GM23338 (cell line): ENCODE data around the gene KCNK10. TPM values are rescaled to one million over a fixed set of nuclear protein-coding genes. Genes with fewer than 3 reads are reported as not detected.

Source experiments
- ATAC-seq: fragments of 200-7000 bp; cut with Tn5 transposase; 3 replicates; pipeline ENCODE4 v1.9.1; 2020
- DNase-seq: peaks from one replicate; pipeline ENCODE4 v3.0.0-alpha.2; 2015; ENCODE audit warnings: low spot score
- H2AFZ ChIP-seq: fragments of 200-600 bp; sonication (generic); 2 replicates; pipeline ENCODE4 v1.8.0; 2016; ENCODE audit warnings: antibody characterized with exemption, mild to moderate bottlenecking, moderate library complexity
- H3F3A ChIP-seq: fragments of 200-600 bp; sonication (generic); replicated peaks from 2 replicates; pipeline ENCODE4 v1.8.0; 2017; ENCODE audit warnings: antibody characterized with exemption, mixed run types, low read depth
- H3K27ac ChIP-seq: fragments of 200-600 bp; sonication (generic); 2 replicates; pipeline ENCODE4 v1.6.1; 2016; ENCODE audit warnings: low read depth
- H3K27me3 ChIP-seq: fragments of 200-600 bp; sonication (generic); 2 replicates; pipeline ENCODE4 v1.8.0; 2016; ENCODE audit warnings: mild to moderate bottlenecking, mixed run types, moderate library complexity; ENCODE audit not compliant: insufficient read depth
- H3K36me3 ChIP-seq: fragments of 200-600 bp; sonication (generic); 2 replicates; pipeline ENCODE4 v1.8.0; 2016; ENCODE audit warnings: mild to moderate bottlenecking; ENCODE audit not compliant: insufficient read depth
- H3K4me1 ChIP-seq: fragments of 200-600 bp; sonication (generic); 2 replicates; pipeline ENCODE4 v1.8.0; 2016; ENCODE audit warnings: mild to moderate bottlenecking, moderate library complexity; ENCODE audit not compliant: insufficient read depth
- H3K4me2 ChIP-seq: fragments of 200-600 bp; sonication (generic); 2 replicates; pipeline ENCODE4 v1.7.1; 2017; ENCODE audit warnings: mixed run types
- H3K4me3 ChIP-seq: fragments of 200-600 bp; sonication (generic); 2 replicates; pipeline ENCODE4 v1.6.1; 2016; ENCODE audit warnings: mixed run types
- H3K79me2 ChIP-seq: fragments of 200-600 bp; sonication (generic); replicated peaks from 2 replicates; pipeline ENCODE4 v1.8.0; 2017; ENCODE audit warnings: mild to moderate bottlenecking; ENCODE audit not compliant: insufficient read depth
- H3K9me2 ChIP-seq: fragments of 200-600 bp; sonication (generic); 2 replicates; pipeline ENCODE4 v1.8.0; 2017; ENCODE audit not compliant: insufficient read depth
- H4K20me1 ChIP-seq: fragments of 200-600 bp; sonication (generic); replicated peaks from 2 replicates; pipeline ENCODE4 v1.8.0; 2017; ENCODE audit warnings: mild to moderate bottlenecking; ENCODE audit not compliant: insufficient read depth
- H3K27ac Mint-ChIP-seq: 2 replicates; pipeline ENCODE4 v1.8.0; 2020; ENCODE audit warnings: inconsistent platforms, mild to moderate bottlenecking, moderate library complexity, mixed read lengths
- H3K27me3 Mint-ChIP-seq: 3 replicates; pipeline ENCODE4 v1.8.0; 2022; ENCODE audit warnings: low read depth, mild to moderate bottlenecking, moderate library complexity, mixed read lengths, inconsistent platforms; ENCODE audit not compliant: insufficient read depth, poor library complexity
- H3K36me3 Mint-ChIP-seq: 3 replicates; pipeline ENCODE4 v1.8.0; 2021; ENCODE audit warnings: low read depth, mild to moderate bottlenecking, inconsistent platforms, moderate library complexity, mixed read lengths
- H3K4me1 Mint-ChIP-seq: 3 replicates; pipeline ENCODE4 v1.8.0; 2020; ENCODE audit warnings: mild to moderate bottlenecking, inconsistent platforms, mixed read lengths
- H3K4me3 Mint-ChIP-seq: 3 replicates; pipeline ENCODE4 v1.8.0; 2021; ENCODE audit warnings: moderate library complexity, mild to moderate bottlenecking, inconsistent platforms, mixed read lengths
- H3K9me3 Mint-ChIP-seq: 3 replicates; pipeline ENCODE4 v1.8.0; 2020; ENCODE audit warnings: moderate library complexity, mild to moderate bottlenecking, inconsistent platforms, mixed read lengths
- CREB1 ChIP-seq: fragments of 250-450 bp; sonication (Bioruptor Pico); IDR thresholded peaks from 2 replicates; pipeline ENCODE4 v1.5.0; 2020; ENCODE audit warnings: low read depth, mild to moderate bottlenecking, moderate library complexity
- EZH2 ChIP-seq: fragments of 200-600 bp; sonication (generic); IDR thresholded peaks from one replicate; pipeline ENCODE4 v1.8.0; 2017; ENCODE audit warnings: antibody characterized with exemption, mild to moderate bottlenecking, low read depth; ENCODE audit not compliant: unreplicated experiment
- EZH2phosphoT487 ChIP-seq: fragments of 200-600 bp; sonication (generic); IDR thresholded peaks from one replicate; pipeline ENCODE4 v1.8.1; 2018; ENCODE audit warnings: antibody characterized with exemption; ENCODE audit not compliant: unreplicated experiment
- JUNB ChIP-seq: IDR thresholded peaks from one replicate; pipeline ENCODE4 v1.6.1; 2016; ENCODE audit warnings: antibody characterized with exemption; ENCODE audit not compliant: unreplicated experiment
- NANOG ChIP-seq: IDR thresholded peaks from 2 replicates; pipeline ENCODE4 v1.6.1; 2016; ENCODE audit warnings: antibody characterized with exemption, borderline replicate concordance
- POLR2AphosphoS5 ChIP-seq: IDR thresholded peaks from 2 replicates; pipeline ENCODE4 v1.6.1; 2016; ENCODE audit warnings: antibody characterized with exemption, low read depth
- STAT1 ChIP-seq: IDR thresholded peaks from one replicate; pipeline ENCODE4 v1.6.1; 2016; ENCODE audit warnings: antibody characterized with exemption; ENCODE audit not compliant: unreplicated experiment
- ZNF114 ChIP-seq: fragments of 250-450 bp; sonication (Bioruptor Pico); IDR thresholded peaks from 2 replicates; pipeline ENCODE4 v1.5.0; 2020; ENCODE audit warnings: mild to moderate bottlenecking, moderate library complexity
- ZNF331 ChIP-seq: fragments of 250-450 bp; sonication (Bioruptor Pico); IDR thresholded peaks from 2 replicates; pipeline ENCODE4 v1.5.0; 2020; ENCODE audit warnings: low read depth, mild to moderate bottlenecking, moderate library complexity
- polyA plus RNA-seq: library from polyadenylated mRNA; unstranded; fragments of >200 nt; fragmentation: Nextera tagmentation; extraction: Ambion mirVana; gene quantifications from 2 replicates; pipeline ENCODE4 v1.2.1, GENCODE V29; 2016
- total RNA-seq: library from RNA; depleted of rRNA; stranded (reverse); fragments of >200 nt; shearing (Covaris generic); gene quantifications from 2 replicates; pipeline ENCODE4 v1.2.3, GENCODE V29; 2014
- TF ChIP-seq, protein P1 (sequence below): IDR thresholded peaks from one replicate; pipeline ENCODE4 v1.6.1; 2018; ENCODE audit warnings: antibody characterized with exemption; ENCODE audit not compliant: unreplicated experiment
- TF ChIP-seq, protein P2 (sequence below): fragments of 250-450 bp; sonication (Bioruptor Pico); IDR thresholded peaks from 2 replicates; pipeline ENCODE4 v1.5.0; 2020; ENCODE audit warnings: mild to moderate bottlenecking, moderate library complexity
- TF ChIP-seq, protein P3 (sequence below), 2 experiments: fragments of 200-600 bp in 1 of 2; sonication (generic) in 1 of 2; conservative IDR thresholded peaks; 2 replicates each; pipeline versions ENCODE4 v1.5.1 to v1.6.1; 2016 to 2017; ENCODE audit warnings: antibody characterized with exemption in 2 of 2, low read depth in 2 of 2, mild to moderate bottlenecking in 2 of 2, moderate library complexity in 1 of 2
- TF ChIP-seq, protein P4 (sequence below): IDR thresholded peaks from 2 replicates; pipeline ENCODE4 v1.6.1; 2016; ENCODE audit warnings: antibody characterized with exemption

The KCNK10 gene
- total and polyA plus RNA-seq, 2 experiments from 2014 or later: 0.29 to 1.0 TPM

GRCh38 chr14:88270776-88271175 is 52.3 kb downstream of the KCNK10 start:
- Histone ChIP-seq H4K20me1 (no peaks in the 10 kb centered on the region), H3F3A (no peaks in the 10 kb centered on the region), H3K4me1 (no peaks in the 10 kb centered on the region), H3K36me3 (no peaks in the 10 kb centered on the region), H3K9me2 (no peaks in the 10 kb centered on the region), H3K4me3 (no peak overlapping the region), H3K4me2 (no peak overlapping the region), H2AFZ (peak overlapping the region; percentile 64), H3K27ac (no peak overlapping the region), H3K79me2 (no peaks in the 10 kb centered on the region), H3K27me3 (no peaks in the 10 kb centered on the region)
- Mint-ChIP-seq H3K36me3 (no peaks in the 10 kb centered on the region), H3K27me3 (peaks cover 5% of the 10 kb centered on the region), H3K9me3 (no peaks in the 10 kb centered on the region), H3K4me3 (no peak overlapping the region), H3K27ac (no peak overlapping the region), H3K4me1 (peaks cover 9% of the 10 kb centered on the region)
- ATAC-seq: peak; percentile 98
- peak; percentile 72 for DNase-seq
- TF ChIP-seq ZNF114 (CRISPR knock-in tag): no peak
- TF ChIP-seq NANOG: no peak
- no peak for TF ChIP-seq CREB1
- TF ChIP-seq EZH2: no peak
- TF ChIP-seq, protein P1, sequence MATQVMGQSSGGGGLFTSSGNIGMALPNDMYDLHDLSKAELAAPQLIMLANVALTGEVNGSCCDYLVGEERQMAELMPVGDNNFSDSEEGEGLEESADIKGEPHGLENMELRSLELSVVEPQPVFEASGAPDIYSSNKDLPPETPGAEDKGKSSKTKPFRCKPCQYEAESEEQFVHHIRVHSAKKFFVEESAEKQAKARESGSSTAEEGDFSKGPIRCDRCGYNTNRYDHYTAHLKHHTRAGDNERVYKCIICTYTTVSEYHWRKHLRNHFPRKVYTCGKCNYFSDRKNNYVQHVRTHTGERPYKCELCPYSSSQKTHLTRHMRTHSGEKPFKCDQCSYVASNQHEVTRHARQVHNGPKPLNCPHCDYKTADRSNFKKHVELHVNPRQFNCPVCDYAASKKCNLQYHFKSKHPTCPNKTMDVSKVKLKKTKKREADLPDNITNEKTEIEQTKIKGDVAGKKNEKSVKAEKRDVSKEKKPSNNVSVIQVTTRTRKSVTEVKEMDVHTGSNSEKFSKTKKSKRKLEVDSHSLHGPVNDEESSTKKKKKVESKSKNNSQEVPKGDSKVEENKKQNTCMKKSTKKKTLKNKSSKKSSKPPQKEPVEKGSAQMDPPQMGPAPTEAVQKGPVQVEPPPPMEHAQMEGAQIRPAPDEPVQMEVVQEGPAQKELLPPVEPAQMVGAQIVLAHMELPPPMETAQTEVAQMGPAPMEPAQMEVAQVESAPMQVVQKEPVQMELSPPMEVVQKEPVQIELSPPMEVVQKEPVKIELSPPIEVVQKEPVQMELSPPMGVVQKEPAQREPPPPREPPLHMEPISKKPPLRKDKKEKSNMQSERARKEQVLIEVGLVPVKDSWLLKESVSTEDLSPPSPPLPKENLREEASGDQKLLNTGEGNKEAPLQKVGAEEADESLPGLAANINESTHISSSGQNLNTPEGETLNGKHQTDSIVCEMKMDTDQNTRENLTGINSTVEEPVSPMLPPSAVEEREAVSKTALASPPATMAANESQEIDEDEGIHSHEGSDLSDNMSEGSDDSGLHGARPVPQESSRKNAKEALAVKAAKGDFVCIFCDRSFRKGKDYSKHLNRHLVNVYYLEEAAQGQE: no peak
- TF ChIP-seq POLR2AphosphoS5: no peak
- TF ChIP-seq EZH2phosphoT487: no peak
- no peak for TF ChIP-seq ZNF331
- TF ChIP-seq, protein P2, sequence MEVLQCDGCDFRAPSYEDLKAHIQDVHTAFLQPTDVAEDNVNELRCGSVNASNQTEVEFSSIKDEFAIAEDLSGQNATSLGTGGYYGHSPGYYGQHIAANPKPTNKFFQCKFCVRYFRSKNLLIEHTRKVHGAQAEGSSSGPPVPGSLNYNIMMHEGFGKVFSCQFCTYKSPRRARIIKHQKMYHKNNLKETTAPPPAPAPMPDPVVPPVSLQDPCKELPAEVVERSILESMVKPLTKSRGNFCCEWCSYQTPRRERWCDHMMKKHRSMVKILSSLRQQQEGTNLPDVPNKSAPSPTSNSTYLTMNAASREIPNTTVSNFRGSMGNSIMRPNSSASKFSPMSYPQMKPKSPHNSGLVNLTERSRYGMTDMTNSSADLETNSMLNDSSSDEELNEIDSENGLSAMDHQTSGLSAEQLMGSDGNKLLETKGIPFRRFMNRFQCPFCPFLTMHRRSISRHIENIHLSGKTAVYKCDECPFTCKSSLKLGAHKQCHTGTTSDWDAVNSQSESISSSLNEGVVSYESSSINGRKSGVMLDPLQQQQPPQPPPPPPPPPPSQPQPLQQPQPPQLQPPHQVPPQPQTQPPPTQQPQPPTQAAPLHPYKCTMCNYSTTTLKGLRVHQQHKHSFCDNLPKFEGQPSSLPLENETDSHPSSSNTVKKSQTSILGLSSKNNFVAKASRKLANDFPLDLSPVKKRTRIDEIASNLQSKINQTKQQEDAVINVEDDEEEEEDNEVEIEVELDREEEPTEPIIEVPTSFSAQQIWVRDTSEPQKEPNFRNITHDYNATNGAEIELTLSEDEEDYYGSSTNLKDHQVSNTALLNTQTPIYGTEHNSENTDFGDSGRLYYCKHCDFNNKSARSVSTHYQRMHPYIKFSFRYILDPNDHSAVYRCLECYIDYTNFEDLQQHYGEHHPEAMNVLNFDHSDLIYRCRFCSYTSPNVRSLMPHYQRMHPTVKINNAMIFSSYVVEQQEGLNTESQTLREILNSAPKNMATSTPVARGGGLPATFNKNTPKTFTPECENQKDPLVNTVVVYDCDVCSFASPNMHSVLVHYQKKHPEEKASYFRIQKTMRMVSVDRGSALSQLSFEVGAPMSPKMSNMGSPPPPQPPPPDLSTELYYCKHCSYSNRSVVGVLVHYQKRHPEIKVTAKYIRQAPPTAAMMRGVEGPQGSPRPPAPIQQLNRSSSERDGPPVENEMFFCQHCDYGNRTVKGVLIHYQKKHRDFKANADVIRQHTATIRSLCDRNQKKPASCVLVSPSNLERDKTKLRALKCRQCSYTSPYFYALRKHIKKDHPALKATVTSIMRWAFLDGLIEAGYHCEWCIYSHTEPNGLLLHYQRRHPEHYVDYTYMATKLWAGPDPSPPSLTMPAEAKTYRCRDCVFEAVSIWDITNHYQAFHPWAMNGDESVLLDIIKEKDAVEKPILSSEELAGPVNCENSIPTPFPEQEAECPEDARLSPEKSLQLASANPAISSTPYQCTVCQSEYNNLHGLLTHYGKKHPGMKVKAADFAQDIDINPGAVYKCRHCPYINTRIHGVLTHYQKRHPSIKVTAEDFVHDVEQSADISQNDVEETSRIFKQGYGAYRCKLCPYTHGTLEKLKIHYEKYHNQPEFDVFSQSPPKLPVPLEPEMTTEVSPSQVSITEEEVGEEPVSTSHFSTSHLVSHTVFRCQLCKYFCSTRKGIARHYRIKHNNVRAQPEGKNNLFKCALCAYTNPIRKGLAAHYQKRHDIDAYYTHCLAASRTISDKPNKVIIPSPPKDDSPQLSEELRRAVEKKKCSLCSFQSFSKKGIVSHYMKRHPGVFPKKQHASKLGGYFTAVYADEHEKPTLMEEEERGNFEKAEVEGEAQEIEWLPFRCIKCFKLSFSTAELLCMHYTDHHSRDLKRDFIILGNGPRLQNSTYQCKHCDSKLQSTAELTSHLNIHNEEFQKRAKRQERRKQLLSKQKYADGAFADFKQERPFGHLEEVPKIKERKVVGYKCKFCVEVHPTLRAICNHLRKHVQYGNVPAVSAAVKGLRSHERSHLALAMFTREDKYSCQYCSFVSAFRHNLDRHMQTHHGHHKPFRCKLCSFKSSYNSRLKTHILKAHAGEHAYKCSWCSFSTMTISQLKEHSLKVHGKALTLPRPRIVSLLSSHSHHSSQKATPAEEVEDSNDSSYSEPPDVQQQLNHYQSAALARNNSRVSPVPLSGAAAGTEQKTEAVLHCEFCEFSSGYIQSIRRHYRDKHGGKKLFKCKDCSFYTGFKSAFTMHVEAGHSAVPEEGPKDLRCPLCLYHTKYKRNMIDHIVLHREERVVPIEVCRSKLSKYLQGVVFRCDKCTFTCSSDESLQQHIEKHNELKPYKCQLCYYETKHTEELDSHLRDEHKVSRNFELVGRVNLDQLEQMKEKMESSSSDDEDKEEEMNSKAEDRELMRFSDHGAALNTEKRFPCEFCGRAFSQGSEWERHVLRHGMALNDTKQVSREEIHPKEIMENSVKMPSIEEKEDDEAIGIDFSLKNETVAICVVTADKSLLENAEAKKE: no peak
- no peak for TF ChIP-seq STAT1
- TF ChIP-seq JUNB: no peak
- TF ChIP-seq, protein P3, sequence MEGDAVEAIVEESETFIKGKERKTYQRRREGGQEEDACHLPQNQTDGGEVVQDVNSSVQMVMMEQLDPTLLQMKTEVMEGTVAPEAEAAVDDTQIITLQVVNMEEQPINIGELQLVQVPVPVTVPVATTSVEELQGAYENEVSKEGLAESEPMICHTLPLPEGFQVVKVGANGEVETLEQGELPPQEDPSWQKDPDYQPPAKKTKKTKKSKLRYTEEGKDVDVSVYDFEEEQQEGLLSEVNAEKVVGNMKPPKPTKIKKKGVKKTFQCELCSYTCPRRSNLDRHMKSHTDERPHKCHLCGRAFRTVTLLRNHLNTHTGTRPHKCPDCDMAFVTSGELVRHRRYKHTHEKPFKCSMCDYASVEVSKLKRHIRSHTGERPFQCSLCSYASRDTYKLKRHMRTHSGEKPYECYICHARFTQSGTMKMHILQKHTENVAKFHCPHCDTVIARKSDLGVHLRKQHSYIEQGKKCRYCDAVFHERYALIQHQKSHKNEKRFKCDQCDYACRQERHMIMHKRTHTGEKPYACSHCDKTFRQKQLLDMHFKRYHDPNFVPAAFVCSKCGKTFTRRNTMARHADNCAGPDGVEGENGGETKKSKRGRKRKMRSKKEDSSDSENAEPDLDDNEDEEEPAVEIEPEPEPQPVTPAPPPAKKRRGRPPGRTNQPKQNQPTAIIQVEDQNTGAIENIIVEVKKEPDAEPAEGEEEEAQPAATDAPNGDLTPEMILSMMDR (conservative IDR thresholded peaks at IDR 0.05; ENCODE audit: low read depth in 2 of 2): no peak
- TF ChIP-seq, protein P4, sequence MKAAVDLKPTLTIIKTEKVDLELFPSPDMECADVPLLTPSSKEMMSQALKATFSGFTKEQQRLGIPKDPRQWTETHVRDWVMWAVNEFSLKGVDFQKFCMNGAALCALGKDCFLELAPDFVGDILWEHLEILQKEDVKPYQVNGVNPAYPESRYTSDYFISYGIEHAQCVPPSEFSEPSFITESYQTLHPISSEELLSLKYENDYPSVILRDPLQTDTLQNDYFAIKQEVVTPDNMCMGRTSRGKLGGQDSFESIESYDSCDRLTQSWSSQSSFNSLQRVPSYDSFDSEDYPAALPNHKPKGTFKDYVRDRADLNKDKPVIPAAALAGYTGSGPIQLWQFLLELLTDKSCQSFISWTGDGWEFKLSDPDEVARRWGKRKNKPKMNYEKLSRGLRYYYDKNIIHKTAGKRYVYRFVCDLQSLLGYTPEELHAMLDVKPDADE: no peak
